Muscle of arm (tissue), 12 donors: ENCODE measurements around the gene EML6. TPM values are rescaled to one million over a fixed set of nuclear protein-coding genes. Genes with fewer than 3 reads are reported as not detected.
A peak's percentile ranks its signal among the peaks of the same experiment; 100 is the strongest.

Experiments
- DNase-seq: peaks from one replicate; pipeline ENCODE4 v3.0.0-alpha.2; 2013
- polyA plus RNA-seq, 12 donors: library from polyadenylated mRNA; unstranded; fragments of 120-200 nt; gene quantifications; one replicate each; pipeline ENCODE4 v1.2.1, GENCODE V29; 2013; ENCODE audit not compliant: insufficient read length in 12 of 12

EML6 gene
- polyA plus RNA-seq, 12 donors = 7.3 to 52.3 (median 28.1) TPM; not detected in 1

GRCh38 chr2:54797307-54797706 lies 73.8 kb downstream of the EML6 start:
- no peak for DNase-seq

- no peak for DNase-seq
Measured at GRCh38 chr2:54801352-54801751, 77.9 kb downstream of the EML6 start.

DNA sequence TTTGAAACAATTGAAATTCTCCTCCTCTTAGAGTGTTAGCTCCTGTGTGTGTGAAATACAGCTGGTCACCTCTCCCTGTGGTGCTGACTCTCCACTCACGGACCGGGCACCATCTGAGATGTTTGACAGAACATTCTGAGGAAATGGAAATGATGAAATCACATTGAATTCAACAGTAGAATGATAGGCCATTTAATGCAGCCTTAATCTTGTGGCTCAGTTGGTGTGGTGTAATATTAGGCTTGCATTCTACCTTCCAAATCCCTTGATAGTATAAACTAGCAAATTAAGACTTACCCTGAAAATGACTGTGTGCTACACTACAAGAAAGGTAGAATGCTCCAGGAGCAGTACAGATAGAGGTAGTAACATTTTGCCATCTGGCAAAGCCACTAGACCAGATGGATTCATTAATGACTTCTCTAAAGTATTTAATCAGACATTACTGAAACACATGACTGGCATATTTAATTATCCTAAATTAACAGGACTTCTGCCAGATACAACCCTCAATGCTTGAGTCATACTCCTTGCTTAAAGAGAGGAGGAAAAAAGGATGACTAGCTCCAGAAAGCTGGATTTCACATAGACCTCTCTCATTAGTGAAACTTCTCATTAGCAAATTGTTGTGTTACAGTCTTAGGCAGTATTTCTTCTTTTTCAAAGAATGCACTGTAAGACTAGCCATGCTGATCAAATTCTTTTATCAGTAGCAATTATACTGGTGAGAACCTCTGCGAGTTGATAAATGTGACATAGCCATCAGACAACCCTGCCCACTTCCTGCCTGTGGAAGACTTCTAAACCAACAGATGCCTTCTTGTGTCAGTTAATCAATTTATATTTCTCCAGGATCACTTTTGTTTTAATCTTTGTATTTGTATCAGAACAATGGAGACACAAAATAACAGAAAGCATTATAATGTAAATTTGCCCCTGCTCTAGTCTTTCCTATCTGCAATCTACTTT lies 80.6 kb downstream of the EML6 start:
- no peak for DNase-seq

DNA sequence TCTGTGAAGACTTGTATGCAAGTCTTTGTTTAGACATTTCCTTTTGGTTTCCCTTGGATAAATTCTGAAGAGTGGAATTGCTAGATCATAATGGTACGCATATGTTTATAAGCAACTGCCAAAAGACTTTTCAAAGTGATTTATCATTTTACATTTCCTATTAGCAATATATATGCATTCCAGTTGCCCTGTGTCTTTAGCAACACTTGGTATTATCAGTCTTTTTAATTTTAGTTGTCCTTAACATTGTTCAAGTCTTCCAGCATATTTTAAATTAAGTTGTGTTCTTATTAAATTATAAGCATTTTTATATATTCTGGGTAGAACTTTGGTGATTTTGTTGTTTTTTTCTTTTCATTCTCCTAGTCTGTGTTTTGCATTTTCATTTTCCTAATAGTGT lies 81.8 kb downstream of the EML6 start:
- no peak for DNase-seq

DNA sequence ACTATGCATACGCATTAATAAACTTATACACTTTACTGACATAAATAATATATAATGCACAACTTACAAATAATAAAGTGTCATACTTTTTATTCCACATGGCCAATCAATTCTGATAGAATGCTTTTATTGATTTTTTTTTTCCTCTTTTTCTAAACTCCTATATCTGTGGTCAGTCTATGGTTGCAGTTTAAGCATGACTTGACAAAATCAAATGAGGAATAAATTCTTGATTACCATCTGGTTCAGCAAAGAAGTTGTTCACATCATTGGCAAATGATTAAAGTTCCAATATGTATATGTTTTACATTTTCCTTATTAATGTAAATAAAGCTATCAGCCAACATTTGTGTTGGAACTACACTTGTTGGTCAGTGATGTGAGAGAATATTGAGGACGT lies 83.5 kb downstream of the EML6 start:
- no peak for DNase-seq

- DNase-seq = no peak
Measured at GRCh38 chr2:54808661-54809060, 85.2 kb downstream of the EML6 start.

DNA sequence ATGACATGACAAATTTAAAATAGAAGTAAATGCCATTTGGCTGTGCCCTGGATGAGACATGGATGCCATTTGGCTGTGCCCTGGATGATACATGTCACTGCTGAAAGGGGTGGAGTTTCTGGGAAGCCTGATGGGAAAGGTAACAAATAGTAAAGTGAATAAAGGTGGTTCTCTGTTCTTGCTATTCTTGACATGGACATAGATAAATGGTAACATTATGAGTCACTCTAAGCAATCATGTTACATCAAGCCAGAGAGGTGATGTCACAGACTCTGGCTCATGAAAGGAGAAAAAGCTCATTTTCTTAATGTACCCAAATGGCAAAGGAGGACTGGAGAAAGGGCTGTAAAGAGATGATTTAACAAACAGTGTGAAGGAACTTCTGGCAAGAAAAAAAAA lies 86.4 kb downstream of the EML6 start:
- no peak for DNase-seq

DNA sequence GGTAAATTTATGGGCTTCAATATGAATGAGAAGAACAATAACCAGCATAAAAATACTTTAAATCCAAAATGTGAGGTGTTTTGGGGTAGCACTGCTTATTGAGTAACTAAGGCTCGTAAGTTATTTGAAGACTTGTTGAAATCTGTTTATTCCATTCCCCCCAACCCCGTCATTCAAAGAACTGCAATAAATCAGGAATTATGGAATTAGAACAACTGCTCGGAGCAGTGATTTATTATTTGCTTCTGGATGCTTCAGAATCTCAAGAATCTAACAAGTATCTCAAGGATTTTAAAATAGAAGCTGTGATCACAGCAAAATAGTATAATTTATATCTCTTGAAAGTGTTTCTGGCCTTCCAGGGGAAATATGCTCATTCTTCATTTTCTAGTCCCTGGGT lies 86.8 kb downstream of the EML6 start:
- no peak for DNase-seq

DNA sequence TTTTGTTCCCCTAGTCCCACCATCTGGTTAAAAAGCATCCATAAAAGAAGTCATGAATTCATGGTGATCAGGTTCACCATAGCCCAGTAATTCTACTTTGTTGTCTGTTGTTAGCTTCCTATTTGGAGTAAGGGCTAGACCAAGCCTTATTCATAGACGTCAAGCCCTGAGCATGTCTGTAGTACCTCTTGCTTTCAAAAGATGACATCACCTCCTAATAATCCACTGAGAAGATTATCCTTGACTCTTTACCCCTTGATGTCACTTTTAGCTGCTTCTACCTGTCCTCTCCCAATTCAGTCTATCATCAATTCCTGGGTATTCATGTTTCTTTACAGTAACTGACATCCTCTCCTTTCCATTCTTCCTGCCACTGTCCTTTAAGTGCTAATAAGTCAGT lies 90.1 kb downstream of the EML6 start:
- DNase-seq = no peak

DNA sequence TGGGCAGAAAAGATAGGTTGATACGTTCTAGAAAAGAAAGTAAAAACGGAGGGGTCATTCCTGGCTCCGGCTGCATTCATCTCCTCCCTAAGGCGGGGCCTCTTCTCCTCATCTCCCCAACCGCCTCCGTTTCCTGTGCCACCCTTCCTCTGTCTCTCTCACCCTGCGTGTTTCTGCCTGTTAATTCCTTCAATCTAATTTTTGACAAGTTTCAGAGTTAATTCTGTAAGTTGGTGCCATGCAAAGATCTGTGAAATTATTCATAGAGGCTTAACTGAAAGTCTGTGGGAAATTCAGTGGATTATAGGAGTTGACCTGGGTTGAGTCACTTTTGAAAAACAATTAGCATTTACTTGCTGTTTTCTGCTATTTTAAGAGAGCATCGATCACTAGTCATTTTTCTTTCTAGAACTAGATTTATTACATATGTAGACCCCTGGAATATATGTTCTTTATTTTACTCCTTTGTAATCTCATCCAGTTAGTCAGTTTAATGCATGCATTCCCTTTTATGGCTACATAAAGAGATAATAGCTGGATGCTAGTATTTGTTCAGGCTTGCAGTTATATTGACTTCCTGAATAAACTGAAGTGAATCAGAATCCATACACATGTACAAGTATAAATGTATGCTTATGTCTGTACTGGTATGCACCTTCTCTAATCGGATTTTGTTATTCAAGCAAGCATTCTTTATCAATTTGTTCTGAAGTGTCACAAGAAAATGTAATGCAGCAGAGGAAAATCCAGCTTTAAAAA lies 91.1 kb downstream of the EML6 start:
- DNase-seq = no peak

GRCh38 chr2:54815148-54815539 lies 91.7 kb downstream of the EML6 start:
- DNase-seq = no peak

DNA sequence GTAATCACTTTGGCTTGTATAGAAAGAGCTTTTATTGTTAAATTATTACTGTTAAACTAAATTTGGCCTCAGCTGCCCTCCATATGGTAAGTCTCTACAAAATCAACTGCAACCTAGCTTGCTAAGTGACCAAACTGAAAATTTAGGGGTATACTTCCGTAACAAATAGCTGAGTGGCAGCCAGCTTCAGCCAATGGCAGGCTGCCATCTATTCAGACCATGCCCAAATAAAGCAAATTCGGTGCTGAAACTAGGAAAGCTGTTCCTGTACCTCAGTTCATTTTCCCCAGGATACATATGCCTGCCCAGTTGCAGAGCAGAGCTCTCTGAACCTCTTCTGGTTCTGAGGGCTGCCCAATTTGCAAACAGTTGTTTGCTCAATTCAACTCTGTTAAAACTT lies 94.8 kb downstream of the EML6 start:
- DNase-seq = no peak

DNA sequence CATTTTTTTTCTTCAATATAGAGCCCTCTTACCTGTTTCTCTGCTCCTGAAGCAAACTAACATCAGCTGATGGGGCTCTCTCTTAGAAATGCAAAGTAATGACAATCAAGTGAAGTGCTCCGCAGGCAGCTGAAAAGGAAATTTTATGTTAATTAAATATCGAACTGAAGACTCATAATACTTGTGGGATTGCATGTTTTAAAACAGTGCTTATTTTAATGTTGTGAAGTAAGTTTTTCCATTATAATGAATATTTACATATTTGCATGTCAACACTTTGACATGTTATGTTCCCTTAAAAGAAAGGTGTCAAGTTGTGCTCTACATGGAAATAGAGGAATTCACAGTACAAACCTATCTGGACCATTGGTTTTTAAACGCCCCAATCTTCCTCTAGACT lies 97.1 kb downstream of the EML6 start:
- no peak for DNase-seq

- no peak for DNase-seq
Measured at GRCh38 chr2:54824567-54824966, 101.1 kb downstream of the EML6 start.

DNA sequence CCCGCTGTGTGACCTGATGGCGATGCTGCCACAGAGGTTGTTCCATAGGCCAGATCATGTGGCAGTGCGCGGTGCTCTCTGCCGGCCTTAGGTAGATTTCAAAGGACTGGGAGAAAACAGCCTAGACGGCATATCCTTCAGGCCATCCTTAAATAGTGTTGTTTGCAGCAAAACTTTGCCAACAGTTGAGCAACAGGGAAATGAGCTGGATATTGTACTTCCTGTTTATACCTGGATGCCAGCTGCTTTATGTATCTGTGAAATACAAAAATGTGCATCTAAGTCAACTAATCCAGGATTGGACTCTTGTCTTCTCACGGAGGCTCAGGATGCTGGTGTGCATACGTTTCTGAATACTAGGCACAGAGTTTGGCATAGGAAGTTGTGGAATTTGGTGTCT lies 107.1 kb downstream of the EML6 start:
- no peak for DNase-seq

- no peak for DNase-seq
Measured at GRCh38 chr2:54831480-54831879, 108.0 kb downstream of the EML6 start.

DNA sequence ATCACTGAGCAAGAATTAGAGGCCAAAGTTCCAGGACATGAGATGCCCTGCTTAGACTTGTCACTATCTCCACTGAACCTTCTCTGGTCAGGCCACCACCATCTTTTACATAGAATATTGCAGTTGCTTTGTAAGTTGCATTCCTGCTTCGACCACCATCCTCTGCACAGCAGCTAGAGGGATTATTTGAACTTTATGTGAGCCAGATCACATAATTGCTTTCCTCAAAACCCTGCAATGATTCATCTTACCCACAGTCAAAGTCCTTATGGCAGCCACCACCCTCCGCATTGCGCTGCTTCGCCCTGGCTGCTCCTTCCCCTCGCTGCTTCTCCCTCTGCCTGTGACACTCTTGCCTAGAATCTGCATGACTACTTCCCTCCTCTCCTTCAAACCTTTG lies 111.3 kb downstream of the EML6 start:
- no peak for DNase-seq

DNA sequence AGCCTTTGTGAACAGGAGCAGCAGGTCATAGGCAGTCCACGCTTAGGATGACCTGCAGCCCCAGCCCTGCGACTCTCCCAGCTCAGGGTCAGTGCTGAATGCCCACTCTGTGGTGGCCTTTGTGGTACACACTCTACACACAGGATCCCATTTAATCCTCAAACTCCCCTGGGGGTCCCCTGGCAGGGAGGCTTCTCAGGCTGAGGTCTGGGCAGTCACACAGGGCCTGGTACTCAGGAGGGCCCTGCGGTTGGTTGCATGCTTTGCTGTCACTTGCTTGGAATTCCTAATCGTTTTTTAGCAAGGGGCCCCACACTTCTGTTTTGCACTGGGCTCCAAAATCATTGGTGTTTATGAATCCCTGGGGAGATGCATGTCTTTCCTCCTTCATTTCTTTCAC lies 113.0 kb downstream of the EML6 start:
- no peak for DNase-seq

DNA sequence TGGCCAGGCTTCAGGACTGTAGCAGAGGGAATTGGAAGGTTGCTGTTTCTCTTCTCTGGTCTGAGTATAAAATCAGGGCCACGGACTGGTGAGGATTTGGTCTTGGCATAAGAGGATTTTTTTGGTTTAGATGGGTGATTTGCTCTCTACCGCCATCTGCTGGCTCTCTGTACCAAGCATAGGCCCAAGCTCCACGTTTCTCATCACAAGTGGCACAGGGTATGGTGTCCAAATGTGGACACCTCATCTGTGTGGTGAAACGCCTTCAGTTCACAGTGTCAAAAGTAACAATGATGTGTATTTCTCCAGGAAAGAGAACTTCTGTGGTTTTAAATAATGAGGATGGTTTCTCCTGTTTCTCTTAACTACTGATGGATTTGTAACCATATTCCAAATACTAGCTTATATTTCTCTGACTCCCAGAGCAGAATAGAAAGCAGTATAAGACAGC lies 115.1 kb downstream of the EML6 start:
- DNase-seq = peak; percentile 75

GRCh38 chr2:54839461-54840255 lies 116.2 kb downstream of the EML6 start:
- DNase-seq = no peak

DNA sequence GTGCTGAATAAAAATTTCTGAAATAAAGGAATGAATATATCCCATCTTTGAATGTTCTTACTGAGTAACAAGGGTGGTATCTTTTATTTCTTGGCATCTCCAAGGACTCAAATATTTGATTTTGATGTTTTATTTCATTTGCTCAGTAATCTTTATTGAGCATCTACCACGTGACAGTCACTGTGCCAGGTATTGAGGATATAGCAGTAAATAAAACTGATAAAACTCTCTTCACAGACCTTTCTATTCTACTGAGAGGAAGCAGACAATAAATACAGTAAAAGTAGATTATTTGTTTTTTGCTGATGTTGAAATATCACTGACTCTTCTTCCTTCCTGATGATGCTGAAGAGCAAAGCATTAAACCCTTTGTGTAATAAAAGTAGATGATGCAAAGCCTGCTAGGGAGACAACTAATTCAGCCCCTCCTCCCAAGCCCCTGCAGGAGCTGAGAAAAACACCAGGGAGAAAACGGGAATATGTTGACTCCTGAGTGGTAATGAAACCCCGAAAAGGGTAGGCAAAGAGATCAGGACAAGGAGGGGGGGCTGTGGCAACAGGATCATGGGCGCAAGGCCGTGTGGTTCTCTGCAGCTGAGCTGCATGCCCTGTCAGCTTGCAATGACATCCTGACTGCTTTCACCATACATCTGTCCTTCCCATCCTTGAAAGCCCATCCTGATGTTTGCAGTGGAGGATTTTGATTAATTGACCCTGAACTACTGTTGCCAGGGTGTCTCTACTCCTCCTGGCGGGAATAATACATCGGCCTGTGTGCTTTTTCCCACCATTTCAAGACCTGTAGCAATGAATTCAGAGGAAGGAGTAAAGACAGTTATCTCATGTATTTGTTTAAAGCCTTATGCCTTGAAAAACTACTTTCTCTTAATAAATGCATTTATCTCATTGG lies 117.4 kb downstream of the EML6 start:
- no peak for DNase-seq
